Putamen (tissue), 1 donor: ENCODE data around the gene SPRR2E.
"Not testable (repeated sequence)": the region's sequence is repeated elsewhere in the genome, so short reads cannot be mapped to it uniquely, and the experiment has no call there.

Source experiments
- DNase-seq: peaks from one replicate; pipeline ENCODE4 v3.0.0-alpha.2; 2016; ENCODE audit warnings: low spot score

SPRR2E gene

DNA sequence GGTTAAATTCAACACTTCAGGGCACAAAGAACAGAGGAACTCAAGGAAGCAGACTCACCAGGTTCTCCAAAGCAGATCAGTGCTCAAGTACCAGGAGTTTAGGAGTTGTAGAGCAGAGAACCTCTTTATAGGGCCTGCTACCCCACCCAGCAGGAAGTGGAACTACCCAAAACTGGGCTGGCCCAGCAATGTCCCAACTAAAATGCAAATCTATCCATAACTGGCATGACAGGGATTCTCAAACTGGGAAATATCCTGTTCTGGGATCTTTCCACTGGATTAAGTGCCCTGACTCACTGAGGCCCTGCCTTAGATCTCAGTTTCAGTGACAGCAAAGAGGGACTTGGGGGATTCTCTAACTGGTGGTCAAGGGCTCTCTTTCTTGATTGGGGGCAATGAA lies at the start of gene SPRR2E:
Gene SPRR2E, minus strand, starts transcription at position 101 of the 400 bp plus-strand sequence. CDS start 775 bp downstream, outside the sequence.
- no peak for DNase-seq

DNA sequence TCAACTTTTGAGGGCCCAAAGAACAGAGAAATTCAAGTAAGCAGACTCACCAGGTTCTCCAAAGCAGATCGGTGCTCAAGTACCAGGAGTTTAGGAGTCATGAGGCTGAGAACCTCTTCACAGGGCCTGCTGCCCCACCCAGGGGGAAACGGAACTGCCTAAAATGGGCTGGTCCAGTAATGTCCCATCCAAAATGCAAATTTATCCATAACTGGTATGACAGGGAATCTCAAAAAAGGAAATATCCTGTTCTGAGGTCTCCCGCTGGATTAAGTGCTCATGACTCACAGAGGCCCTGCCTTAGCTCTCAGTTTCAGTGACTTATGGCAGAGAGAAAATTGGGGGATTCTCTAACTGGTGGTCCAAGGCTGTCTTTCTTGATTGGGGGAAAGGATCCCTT lies 47.1 kb upstream of the SPRR2E start:
- DNase-seq = no peak

DNA sequence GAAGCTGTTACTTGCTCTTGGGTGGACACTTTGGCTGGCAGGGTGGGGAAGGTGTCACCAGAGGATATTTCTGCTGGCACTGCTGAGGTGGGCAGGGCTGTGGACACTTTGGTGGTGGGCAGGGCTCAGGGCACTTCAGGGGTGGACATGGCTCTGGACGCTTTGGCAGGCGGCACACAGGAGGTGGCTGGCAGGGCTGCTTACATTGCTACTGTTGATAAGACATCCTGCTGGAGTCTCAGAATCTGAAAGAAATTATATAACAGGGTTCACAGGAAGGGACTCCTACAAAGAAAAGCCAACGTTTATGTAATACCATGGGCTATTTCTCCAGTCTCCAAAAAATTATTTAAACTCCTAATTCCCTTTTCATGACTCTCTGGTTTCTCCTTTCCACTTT lies 46.2 kb upstream of the SPRR2E start:
- DNase-seq = no peak

- no peak for DNase-seq
Observed at GRCh38 chr1:153133743-153134142, 39.4 kb upstream of the SPRR2E start.

DNA sequence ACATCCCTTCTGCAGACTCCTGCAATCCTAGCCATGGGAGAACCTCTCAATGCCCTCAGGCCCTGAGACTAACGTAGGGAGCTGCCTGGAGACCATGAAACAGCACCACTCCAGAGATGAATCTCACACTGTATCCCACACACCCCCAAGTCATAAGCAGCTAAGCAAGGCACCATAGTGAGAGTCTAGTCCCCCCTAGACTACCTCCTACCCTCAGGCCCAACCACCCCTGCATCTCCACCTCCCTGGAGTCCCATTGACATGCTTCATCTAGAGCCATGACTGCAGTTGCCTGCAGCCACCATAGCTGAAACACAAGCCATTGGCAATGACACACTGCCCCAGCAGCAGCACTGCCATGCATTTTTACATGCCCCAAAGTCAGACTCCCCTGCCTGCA lies 38.9 kb upstream of the SPRR2E start:
- DNase-seq = no peak

- not testable (repeated sequence) for DNase-seq
Observed at GRCh38 chr1:153128688-153129087, 34.4 kb upstream of the SPRR2E start.

GRCh38 chr1:153127296-153127695 lies 33.0 kb upstream of the SPRR2E start:
- DNase-seq = no peak

DNA sequence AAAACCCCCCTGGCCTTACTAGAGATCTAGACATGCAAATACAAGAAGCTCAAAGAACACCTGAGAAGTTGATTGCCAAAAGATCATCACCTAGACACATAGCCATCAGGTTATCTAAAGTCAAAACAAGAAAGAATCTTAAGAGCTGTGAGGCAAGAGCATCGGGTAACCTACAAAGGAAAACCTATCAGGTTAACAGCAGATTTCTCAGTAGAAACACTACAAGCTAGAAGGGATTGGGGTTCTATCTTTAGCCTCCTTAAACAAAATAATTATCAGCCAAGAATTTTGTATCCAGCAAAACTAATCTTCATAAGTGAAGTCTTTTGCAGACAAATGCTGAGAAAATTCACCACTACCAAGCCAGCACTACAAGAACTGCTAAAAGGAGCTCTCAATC lies 31.2 kb upstream of the SPRR2E start:
- no peak for DNase-seq

DNA sequence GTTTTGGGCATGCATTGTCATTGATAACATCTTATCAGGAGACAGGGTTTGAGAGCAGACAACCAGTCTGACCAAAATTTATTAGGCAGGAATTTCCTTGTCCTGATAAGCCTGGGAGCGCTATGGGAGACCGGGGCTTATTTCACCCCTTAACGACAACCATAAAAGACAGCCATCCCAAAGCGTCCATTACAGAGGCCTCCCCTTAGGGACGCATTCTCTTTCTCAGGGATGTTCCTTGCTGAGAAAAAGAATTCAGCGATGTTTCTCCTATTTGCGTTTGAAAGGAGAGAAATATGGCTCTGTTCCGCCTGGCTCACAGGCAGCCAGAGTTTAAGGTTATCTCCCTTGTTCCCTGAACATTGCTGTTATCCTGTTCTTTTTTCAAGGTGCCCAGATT lies 29.5 kb upstream of the SPRR2E start:
- DNase-seq = not testable (repeated sequence)

DNA sequence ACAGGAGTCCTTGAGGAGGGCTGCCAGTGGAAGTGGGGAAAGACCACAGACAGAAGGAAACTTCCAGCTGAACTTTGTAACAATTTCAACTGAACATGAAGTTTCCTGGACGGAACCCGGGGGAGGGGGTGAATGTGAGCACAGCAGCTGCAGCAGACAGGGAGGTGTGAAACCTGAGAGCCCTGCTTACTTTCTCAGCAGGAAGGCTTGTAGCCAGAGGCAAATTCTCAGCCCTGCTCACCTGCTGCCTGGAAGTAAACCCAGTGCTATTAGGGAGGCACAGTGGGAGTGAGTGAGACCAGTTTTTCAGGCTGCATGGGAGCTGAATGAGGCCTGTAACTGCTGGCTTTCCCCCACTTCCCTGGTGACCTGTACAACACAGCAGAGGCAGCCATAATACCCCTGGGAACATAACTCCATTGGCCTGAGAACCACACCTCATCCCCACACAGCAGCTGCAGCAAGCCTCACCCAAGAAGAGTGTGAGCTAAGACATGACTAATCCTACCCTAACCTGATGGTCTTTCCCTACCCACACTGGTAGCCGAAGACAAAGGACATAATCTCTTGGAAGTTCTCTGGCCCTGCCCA lies 28.6 kb upstream of the SPRR2E start:
- no peak for DNase-seq

DNA sequence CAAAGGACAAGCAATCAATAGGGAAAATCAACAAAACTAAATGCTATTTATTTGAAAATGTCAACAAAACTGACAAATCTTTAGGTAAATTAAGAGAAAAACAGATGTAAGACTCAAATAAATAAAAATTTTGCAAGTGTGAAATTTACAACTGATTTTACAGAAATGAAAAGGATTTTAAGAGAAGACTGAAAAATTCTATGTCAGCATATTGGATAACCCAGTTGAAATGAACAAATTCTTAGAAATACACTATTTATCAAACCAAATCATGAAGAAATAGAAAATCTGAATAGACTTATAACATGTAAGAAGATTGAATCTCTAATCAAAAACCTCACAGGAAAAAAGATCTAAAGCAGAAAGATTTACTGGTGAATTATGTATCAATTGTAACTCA lies 26.6 kb upstream of the SPRR2E start:
- DNase-seq = no peak

GRCh38 chr1:153119491-153119971 lies 25.2 kb upstream of the SPRR2E start:
- no peak for DNase-seq

DNA sequence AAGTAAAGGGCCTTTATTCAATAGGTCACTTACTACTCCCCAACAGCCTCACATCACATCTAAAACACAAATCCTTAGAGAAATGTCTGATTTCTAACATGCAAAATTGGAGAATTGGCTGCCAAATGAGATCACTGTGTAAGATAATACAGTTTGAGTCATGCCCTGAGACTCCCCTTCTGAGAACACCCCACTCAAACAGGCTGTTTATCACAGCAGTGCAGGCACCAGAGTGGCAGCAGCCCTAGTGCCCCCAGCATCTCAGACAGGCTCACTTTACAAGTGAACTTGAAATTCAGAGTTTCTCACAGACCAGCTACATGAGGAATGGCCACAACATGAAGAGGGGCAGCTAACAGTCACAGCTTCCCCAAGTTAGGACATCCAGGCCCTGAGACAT lies 20.9 kb upstream of the SPRR2E start:
- DNase-seq = not testable (repeated sequence)

- no peak for DNase-seq
Observed at GRCh38 chr1:153113416-153113815, 19.1 kb upstream of the SPRR2E start, which contains the start of gene SPRR2F. Gene SPRR2F (minus strand): TSS chr1:153113516. CDS start chr1:153112733, 783 bp downstream.

DNA sequence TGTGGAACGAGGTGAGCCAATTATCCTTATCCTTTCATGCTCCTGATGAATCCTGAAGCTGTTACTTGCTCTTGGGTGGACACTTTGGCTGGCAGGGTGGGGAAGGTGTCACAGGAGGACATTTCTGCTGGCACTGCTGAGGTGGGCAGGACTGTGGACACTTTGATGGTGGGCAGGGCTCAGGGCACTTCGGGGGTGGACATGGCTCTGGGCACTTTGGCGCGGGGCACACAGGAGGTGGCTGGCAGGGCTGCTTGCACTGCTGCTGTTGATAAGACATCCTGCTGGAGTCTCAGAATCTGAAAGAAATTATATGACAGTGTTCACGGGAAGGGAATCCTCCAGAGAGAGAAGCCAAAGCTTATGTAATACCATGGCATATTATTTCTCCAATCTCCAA lies 18.1 kb upstream of the SPRR2E start:
- not testable (repeated sequence) for DNase-seq

GRCh38 chr1:153100245-153100644 lies 5.9 kb upstream of the SPRR2E start:
- no peak for DNase-seq

GRCh38 chr1:153099461-153100045 lies 5.2 kb upstream of the SPRR2E start:
- DNase-seq = no peak

- no peak for DNase-seq
Observed at GRCh38 chr1:153095764-153096163, 1.4 kb upstream of the SPRR2E start.

DNA sequence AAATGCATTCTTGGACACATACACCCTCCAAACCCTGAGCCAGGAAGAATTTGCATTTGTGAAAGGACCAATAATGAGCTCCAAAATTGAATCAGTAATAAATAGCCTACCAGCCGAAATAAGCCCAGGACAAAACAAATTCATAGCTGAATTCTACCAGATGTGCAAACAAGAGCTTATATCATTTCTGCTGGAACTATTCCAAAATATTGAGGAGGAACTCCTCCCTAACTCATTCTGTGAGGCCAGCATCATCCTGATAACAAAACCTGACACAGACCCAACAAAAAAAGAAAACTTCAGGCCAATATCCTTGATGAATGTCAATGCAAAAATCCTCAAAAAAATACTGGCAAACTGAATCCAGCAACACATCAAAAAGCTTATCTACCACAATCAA lies 6.7 kb downstream of the SPRR2E start:
- DNase-seq = no peak

DNA sequence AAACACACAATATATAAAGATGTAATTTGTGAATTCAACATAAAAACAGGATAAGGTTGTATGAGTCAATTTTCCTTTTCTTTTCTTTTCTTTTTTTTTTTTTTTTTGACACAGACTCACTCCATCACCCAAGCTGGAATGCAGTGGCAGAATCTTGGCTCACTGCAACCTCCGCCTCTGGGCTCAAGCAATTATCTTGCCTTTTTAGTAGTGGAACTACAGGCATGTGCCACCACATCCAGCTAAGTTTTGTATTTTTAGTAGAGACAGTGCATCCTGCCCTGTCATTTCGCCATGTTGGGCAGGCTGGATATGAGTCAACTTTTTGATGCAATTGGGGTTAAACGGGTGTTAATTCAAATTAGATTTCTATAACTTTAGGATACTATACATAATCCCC lies 12.6 kb downstream of the SPRR2E start:
- no peak for DNase-seq

GRCh38 chr1:153072806-153073726 lies 21.3 kb downstream of the SPRR2E start:
- no peak for DNase-seq

DNA sequence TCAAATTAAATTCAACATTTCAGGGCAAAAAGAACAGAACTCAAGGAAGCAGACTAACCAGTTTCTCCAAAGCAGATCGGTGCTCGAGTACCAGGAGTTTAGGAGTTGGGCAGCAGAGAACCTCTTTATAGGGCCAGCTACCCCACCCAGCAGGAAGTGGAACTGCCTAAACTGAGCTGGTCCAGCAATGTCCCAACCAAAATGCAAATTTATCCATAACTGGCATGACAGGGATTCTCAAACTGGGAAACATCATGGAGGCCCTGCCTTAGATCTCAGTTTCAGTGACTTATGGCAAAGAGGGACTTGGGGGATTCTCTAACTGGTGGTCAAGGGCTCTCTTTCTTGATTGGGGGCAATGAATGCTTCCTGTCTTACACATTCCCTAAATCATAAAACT lies 22.8 kb downstream of the SPRR2E start, which contains the start of gene SPRR2B:
Gene SPRR2B, minus strand, starts transcription at position 101 of the 400 bp plus-strand sequence. CDS start 772 bp downstream, outside the sequence.
- no peak for DNase-seq

DNA sequence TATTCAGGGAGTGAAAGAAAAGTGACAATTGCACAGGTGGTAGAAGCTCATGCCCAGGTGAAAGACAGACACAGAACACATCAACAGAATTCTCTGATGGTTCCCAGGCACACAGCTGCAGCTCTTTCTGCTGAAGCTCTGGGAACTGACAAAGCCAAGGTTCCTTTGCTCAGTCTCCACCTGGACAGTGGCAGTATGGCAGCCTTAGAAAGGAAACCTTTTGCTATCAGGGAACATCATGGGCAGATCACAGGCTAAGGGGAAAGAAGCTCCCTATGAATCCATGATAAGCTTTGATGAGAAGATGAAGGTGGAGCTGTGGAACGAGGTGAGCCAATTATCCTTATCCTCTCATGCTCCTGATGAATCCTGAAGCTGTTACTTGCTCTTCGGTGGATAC lies 24.1 kb downstream of the SPRR2E start:
- no peak for DNase-seq
